ENCODE data around the gene ALCAM.

ALCAM gene

DNA sequence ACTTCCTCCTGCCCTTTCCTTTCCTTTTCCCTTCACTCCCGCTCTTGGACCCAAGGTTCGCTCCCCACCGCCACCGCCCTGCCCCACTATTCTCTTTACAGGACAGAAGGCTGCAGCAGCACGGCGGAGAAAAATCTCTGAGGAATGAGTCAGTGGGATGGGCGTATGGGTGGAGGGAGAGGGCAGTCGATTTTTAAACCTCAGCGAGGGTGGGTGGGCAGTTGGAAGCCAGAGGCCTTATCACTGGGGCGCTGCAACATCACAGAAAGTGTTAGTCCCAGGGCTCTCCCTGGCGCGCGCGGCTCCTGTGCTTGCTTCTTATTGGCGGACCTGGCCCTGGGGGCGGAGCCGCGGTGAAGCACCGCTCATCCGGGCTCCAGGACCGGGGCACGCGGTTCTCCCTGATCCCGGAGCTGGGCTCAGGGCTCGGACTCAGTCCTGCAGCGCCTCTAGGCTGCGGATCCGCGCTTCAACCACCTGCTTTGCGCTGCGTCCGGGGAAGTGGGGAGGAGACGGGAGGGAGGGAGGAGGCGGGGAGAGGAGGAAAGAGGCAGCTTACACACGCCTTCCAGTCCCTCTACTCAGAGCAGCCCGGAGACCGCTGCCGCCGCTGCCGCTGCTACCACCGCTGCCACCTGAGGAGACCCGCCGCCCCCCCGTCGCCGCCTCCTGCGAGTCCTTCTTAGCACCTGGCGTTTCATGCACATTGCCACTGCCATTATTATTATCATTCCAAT, at the start of gene ALCAM:
Gene ALCAM (plus strand): TSS at position 584 of the 737 bp plus-strand sequence.
- peak; percentile 97 for DNase-seq (ENCODE audit: low read depth, low spot score)
- peak within 1 kb of the TSS; percentile 97 for H3K27ac ChIP-seq

DNA sequence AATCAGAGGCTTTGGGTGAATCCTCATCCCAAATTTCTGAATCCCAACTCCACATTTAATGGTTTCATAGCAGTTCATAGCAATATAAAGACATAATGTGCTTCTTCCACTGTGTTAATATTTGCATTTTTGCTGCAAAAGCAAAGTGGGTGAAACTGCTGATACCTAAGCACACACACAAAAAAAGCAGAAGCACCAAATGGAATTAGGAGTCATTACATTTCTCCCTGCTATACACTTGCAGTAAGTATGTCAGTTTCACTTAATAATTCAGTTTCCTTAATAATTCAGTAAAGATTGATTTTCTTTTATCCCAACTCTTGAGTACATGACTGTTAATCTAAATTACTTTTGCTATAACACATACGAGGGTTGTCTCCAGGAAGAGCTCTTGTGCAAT, 48.9 kb upstream of the ALCAM start:
- H3K27ac ChIP-seq = no peak overlapping the region
- DNase-seq (ENCODE audit: low read depth, low spot score) = no peak

- no peak for DNase-seq (ENCODE audit: low read depth, low spot score)
- no peak overlapping the region for H3K27ac ChIP-seq
These were observed 44.0 kb upstream of the ALCAM start for GRCh38 chr3:105322570-105323273.

DNA sequence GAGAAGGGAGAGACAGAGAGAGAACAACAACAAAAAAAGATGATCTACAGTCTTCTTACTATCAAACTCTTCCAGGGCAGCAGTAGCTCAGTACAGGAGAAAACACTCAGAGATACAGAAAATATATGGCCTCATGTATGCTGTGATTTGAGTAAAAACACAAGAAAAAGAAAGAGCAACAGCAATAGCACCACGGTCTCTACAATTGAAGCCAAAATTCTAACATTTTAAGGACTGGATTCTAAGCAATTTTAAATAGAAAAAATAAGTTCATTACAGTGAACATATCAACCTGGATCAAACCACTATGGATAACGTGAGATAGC, 43.5 kb upstream of the ALCAM start:
- H3K27ac ChIP-seq = no peak overlapping the region
- no peak for DNase-seq (ENCODE audit: low read depth, low spot score)

GRCh38 chr3:105324951-105325350, 41.8 kb upstream of the ALCAM start:
- H3K27ac ChIP-seq = no peak overlapping the region
- DNase-seq (ENCODE audit: low read depth, low spot score) = no peak

- H3K27ac ChIP-seq = peak overlapping the region; percentile 52
- DNase-seq (ENCODE audit: low read depth, low spot score) = no peak
These were observed 38.9 kb upstream of the ALCAM start for GRCh38 chr3:105327662-105328337.

DNA sequence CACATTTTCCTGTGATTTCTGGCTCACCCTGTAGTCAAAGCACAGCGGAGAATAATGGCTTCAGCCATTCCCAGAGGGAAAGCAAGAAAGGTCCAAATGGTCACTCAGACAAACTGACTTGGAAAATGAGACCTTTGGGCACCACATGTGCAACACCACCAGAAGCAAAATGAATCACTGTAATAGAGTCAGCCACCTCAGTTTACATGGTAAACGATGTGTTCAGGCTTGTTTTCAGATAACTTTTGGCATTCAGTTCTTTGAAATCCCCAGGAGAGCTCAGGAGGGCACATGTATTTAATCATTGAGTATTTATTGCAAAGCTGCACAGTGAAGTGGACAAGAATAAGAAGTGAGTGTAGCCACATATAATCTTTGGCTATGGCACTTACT, 38.4 kb upstream of the ALCAM start:
- peak overlapping the region; percentile 52 for H3K27ac ChIP-seq
- peak; percentile 60 for DNase-seq (ENCODE audit: low read depth, low spot score)

GRCh38 chr3:105332961-105333360, 33.7 kb upstream of the ALCAM start:
- DNase-seq (ENCODE audit: low read depth, low spot score) = no peak
- no peak overlapping the region for H3K27ac ChIP-seq

DNA sequence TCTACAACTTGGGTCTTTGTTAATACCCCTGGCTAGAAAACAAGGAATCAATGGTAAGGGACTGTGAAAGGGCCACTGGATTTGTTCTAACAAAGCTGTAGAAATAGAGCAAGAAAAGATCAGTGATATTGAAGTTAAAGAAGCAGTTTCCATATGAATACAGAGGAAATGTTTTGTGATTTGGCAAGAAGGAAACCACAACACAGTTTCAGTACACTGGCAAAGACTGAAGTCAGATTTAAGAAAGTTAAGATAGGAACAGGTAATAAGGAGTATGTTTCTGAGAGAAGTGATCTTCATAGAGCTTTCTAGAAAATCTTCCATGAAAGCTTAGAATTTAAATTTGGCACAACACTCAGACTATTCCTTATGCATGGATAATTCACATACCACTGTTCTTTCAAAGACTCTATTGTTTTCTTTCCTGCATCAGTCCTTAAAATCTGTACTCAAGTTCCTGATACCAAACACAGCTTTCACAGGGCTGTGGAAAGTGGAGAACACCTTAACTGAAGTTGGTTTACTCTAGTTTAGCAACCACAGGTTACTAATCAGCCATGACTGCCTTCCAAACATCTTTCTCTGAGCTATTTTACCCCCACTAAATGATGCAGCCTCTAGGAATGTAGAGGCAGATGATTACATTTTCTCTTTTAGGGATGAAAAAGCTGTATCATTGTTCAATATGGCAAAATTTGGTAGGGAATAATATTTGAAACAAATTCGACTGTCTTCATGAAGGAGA, 32.4 kb upstream of the ALCAM start:
- peak overlapping the region; percentile 11 for H3K27ac ChIP-seq
- no peak for DNase-seq (ENCODE audit: low read depth, low spot score)

- H3K27ac ChIP-seq = no peak overlapping the region
- no peak for DNase-seq (ENCODE audit: low read depth, low spot score)
These were observed 26.8 kb upstream of the ALCAM start for GRCh38 chr3:105339946-105340345.

- no peak for DNase-seq (ENCODE audit: low read depth, low spot score)
- no peak overlapping the region for H3K27ac ChIP-seq
These were observed 22.7 kb upstream of the ALCAM start for GRCh38 chr3:105343991-105344390.

- H3K27ac ChIP-seq = no peak overlapping the region
- no peak for DNase-seq (ENCODE audit: low read depth, low spot score)
These were observed 21.6 kb upstream of the ALCAM start for GRCh38 chr3:105345156-105345555.

DNA sequence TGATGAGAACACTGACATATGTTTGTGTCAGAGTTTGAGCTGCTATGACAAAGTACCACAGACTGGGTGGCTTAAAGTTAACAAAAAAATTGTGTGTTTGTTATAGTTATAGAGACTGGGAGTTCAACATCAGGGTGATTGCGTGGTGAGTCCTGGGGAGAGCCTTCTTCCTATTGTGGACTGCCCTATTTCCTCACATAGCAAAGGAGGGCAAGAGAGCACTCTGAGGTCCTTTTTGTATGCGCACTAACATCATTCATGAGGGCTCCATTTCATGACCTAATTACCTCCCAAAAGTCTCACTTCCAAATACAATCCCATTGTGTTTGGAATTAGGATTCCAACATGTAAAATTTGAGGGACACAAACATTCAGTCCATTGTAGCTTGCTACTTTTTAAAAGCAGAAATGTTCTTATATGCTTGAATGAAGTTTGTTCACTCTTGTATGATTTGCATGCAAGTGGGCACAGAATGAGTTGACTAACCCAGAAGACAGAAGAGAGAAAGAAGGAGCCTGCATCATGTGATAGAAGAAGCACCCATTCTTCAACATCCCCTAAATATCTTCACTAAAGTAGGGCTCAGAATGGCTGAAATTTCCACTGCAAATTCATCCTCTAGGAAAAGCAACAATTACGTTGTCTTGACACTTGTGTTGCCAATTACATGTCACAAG, 18.9 kb upstream of the ALCAM start:
- H3K27ac ChIP-seq = no peak overlapping the region
- no peak for DNase-seq (ENCODE audit: low read depth, low spot score)

- DNase-seq (ENCODE audit: low read depth, low spot score) = no peak
- H3K27ac ChIP-seq = no peak overlapping the region
These were observed 18.4 kb upstream of the ALCAM start for GRCh38 chr3:105348307-105348706.

DNA sequence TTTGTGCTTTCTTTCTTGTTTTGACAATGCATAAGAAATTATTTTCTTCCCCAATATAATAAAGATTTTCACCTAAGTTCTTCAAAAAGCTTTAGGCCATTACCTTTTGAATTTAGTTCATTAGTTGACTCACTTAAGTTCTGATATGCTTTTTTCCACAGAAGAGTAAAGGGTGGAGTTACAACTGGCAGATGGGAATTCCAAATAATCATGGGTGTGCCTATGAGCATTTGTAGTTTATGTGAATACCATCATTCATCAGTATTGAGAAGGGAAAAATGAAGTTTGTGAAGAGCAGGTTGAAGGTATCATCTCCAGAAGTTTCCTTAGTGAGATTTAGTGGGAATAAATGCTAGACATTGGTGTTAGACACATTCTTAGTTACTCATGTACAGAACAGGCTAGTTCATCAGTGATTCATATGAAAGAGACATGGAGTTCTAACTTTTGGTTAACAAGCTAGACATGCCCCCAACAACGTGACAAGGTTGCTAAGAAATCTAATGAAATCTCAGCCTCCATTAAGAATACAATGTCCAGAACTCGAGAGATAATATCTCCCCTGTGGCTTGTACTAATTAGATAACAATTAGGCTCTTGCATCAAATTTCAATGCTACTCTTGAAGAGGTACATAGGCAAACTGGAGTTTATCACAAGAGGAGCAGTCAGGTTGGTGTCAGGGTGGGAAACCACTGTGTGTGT, 16.9 kb upstream of the ALCAM start:
- DNase-seq (ENCODE audit: low read depth, low spot score) = no peak
- H3K27ac ChIP-seq = no peak overlapping the region

DNA sequence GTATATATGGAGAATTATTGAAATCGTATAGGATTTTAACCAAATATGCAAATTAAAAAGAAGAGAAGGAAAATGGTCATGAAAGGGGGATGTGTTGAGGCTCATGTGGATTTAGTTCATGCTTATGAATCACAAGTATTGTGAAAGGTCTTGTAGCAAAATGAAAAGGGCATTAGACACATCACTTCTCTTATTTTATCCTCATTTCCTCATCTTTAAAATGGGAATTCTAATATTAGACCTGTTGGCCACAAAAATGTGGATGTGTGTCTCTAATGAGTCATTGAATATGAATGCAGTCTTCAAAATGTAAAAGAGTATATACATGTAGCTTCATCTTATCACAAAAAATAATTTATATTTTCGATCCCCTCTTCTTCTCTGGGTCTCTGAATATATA, 14.9 kb upstream of the ALCAM start:
- no peak for DNase-seq (ENCODE audit: low read depth, low spot score)
- H3K27ac ChIP-seq = peak overlapping the region; percentile 67

DNA sequence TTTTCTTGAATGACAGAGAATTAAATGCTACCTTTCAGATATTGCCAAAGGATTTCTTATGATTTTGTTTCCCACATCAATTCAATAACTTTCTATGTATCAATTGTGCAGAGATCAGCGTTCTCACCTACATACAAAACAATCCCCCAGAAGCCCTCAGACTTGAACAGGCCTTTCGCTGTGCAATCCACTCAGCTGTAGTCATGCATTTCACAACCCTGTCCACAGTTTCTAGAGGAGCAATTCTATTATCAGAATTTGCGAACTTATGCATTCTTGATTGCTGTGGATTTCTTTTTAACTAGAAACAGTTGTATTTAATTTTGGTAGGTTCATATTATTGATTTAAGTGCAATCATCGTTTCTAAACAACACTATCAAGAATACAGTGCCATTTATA, 13.7 kb upstream of the ALCAM start:
- H3K27ac ChIP-seq = peak overlapping the region; percentile 67
- no peak for DNase-seq (ENCODE audit: low read depth, low spot score)

DNA sequence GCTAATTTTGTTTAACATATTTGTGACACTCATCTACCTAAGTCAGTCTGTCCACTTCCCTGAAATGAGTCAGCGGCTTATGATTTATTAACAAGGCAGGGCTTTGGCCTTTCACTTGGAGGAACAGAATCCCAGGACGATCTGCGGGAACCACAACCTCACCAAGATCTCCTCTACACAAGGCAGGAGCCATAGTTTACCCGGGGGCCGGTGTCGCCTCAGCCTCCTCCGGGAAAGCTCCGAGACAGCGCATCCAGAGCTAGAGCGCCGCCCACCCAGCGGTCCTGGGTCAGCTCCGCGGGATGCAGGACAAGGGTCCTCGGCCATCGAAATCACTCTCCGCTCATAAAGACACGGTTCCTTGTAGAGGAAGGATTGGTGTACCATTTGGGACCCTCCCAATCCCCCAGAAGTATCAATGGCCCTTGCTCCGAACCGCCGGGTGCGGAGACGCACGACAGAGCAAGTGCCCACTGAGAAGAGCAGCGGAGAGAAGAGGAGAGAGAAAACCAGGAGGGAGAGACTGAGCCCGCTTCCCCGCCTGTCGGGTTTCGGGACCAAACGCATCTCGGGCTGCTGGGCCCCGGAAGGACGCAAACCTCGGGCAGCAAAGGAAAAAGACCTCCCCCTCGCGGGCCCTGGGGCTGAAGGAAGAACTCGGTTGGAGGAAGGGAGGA, 13.1 kb upstream of the ALCAM start:
- peak overlapping the region; percentile 67 for H3K27ac ChIP-seq
- DNase-seq (ENCODE audit: low read depth, low spot score) = no peak

GRCh38 chr3:105354429-105354828, 12.3 kb upstream of the ALCAM start:
- H3K27ac ChIP-seq = peak overlapping the region; percentile 67
- no peak for DNase-seq (ENCODE audit: low read depth, low spot score)

Data from epithelial cell of prostate (primary cell).